Measurements from ENCODE around the gene AP1M1. TPM values are rescaled to one million over a fixed set of nuclear protein-coding genes. Genes with fewer than 3 reads are reported as not detected.

The AP1M1 gene
- total RNA-seq, 2 experiments from 2014 or later: 99.0 to 108 TPM

- no peak for ATAC-seq
- intact Hi-C loops (cut with micrococcal nuclease): no loop called here
- Mint-ChIP-seq H3K27ac (no peak overlapping the region), H3K36me3 (ENCODE audit: low read depth) (no peaks in the 10 kb centered on the region), H3K4me1 (ENCODE audit: low read depth) (no peaks in the 10 kb centered on the region), H3K9me3 (no peaks in the 10 kb centered on the region), H3K4me3 (no peak overlapping the region), H3K27me3 (no peaks in the 10 kb centered on the region)
- CTCF ChIA-PET: no interaction called here
- no peak for TF ChIP-seq CTCF (IDR thresholded peaks at IDR 0.05)
- POLR2A ChIA-PET: no interaction called here
- no peak for DNase-seq
Observed at GRCh38 chr19:16295057-16295456, 97.3 kb downstream of the AP1M1 start.

Other genes starting within 250 kb of the AP1M1 start
- not detected for gene OR10H4, start 248.9 kb upstream of the AP1M1 start, total RNA-seq
- 100 to 1,000 TPM; 230 to 232 TPM for gene TPM4, start 121.4 kb upstream of the AP1M1 start, total RNA-seq
- gene RAB8A, start 86.0 kb upstream of the AP1M1 start, total RNA-seq: 100 to 1,000 TPM; 123 to 128 TPM
- 10 to 100 TPM; 23.5 to 25.5 TPM for gene HSH2D, start 54.2 kb upstream of the AP1M1 start, total RNA-seq
- gene CIB3, start 24.4 kb upstream of the AP1M1 start, total RNA-seq: not detected
- gene FAM32A, start 12.5 kb upstream of the AP1M1 start, total RNA-seq: 10 to 100 TPM; 41.7 to 44.7 TPM
- gene KLF2, start 126.9 kb downstream of the AP1M1 start, total RNA-seq: 1 to 10 TPM in 1 of 2 experiments, under 1 TPM in 1; 0.94 to 1.0 TPM